AG08395 (cell line): ENCODE measurements around the gene YDJC.
"Not testable (repeated sequence)": the region's sequence is repeated elsewhere in the genome, so short reads cannot be mapped to it uniquely, and the experiment has no call there.

ENCODE experiments used
- DNase-seq: peaks from one replicate; pipeline ENCODE4 v3.0.0; 2012; ENCODE audit warnings: mixed read lengths, low spot score

Gene YDJC

GRCh38 chr22:21651521-21652009 lies 21.7 kb upstream of the YDJC start:
- no peak for DNase-seq

- no peak for DNase-seq
Measured at GRCh38 chr22:21650823-21651520, 21.1 kb upstream of the YDJC start.

- no peak for DNase-seq
Measured at GRCh38 chr22:21650280-21650679, 20.5 kb upstream of the YDJC start.

DNA sequence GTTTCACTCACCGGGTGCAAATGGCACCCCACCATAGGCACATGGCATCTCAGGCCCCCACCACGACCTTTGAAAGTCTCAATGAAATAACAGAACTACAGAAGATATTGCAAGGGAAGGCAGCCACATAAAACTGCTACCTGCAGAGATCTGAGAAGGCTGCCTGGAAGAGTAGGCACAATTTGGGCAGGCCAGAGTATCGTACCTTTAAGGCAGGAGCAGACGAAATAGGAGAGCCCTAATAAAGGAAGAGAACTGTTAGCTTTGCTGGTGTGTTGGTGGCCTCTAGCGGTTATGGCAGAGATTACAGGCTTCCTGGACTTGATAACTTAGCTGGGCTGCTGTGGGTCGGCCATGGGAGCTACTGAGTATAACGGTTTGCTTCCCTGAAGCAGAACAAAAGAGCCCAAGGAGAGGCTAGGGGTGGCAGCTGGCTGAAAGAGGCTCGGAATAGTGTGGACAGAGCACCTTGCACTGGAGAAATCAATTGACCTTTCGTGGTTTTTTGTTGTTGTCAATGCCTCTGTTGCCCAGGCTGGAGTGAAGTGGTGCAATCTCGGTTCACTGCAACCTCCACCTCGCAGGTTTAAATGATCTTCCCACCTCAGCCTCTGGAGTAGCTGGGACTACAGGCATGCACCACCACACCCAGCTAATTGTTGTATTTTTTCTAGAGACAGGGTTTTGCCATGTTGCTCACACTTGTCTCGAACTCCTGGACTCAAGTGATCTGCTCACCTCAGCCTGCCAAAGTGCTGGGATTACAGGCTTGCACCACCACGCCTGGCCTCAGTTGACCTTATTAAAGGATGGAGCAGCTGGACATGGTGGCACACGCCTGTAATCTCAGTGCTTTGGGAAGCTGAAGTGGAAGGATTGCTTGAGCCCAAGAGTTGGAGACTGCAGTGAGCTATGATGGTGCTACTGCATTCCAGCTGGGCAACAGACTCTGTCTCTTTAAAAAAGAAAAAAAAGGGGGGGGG lies 17.1 kb upstream of the YDJC start:
- peak; percentile 80 for DNase-seq

- not testable (repeated sequence) for DNase-seq
Measured at GRCh38 chr22:21645513-21645912, 15.7 kb upstream of the YDJC start.

GRCh38 chr22:21643533-21644357 lies 13.9 kb upstream of the YDJC start:
- DNase-seq: no peak

DNA sequence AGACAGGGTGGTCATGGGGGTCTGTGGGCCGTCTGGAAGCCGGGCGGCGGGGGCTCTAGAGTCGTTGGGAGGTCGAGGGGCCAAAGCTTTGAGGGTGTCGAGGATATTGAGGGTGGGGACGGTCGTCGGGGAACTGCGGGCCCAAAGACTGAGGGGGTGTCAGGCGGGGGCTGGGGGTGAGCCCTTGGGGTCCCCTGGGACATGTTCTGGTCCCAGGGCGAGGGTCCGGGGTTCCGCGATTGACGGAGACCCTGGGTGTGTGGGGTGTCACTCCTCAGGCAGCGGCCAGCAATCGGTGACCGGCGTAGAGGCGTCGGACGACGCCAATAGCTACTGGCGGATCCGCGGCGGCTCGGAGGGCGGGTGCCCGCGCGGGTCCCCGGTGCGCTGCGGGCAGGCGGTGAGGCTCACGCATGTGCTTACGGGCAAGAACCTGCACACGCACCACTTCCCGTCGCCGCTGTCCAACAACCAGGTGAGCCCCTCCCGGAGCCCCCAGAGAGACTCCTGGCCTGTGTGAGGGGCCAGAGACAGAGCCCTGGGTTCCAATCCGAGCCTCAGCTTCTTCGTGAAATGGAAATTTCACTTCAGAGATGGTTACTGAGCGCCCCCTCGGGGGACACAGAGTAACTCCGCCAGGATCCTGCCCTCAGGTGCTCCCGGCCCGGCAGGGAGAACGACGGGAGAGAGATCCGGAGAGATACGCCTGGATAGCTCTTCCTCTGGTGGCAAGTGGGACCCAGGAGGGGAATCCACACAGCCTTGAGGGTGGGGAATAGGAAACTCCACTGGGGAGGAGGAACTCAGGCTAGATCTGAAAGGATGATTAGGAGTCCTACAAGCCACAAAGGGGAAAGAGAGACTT lies 13.0 kb upstream of the YDJC start:
- DNase-seq: no peak

GRCh38 chr22:21641789-21642583 lies 12.2 kb upstream of the YDJC start, which contains the start of gene SDF2L1:
Gene SDF2L1, plus strand, starts transcription at chr22:21642302. Its CDS starts 35 bp downstream, at chr22:21642337.
- DNase-seq: peak; percentile 99

GRCh38 chr22:21641417-21641788 lies 11.6 kb upstream of the YDJC start:
- DNase-seq: peak; percentile 64

DNA sequence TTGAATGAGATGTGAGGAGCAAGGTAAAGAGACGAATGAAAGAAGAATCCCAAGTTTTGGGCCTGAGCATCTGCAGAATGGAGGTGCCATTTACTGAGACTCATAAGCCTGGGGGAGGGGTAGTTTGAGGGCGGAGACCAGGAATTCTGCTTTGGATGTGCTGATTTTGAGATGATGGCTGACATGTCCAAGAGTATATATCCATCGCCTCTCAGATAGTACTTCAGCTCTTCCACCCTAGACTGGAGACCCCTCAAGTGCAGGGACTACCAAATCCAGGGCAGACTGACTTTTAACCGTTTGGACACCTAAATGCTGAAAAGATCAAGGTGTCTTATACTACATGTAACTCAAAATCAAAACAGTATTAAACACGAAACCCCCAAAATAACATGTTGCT lies 11.0 kb upstream of the YDJC start:
- no peak for DNase-seq

- DNase-seq: no peak
Measured at GRCh38 chr22:21639359-21639758, 9.5 kb upstream of the YDJC start.

GRCh38 chr22:21637450-21637849 lies 7.6 kb upstream of the YDJC start:
- not testable (repeated sequence) for DNase-seq

GRCh38 chr22:21636629-21637218 lies 6.9 kb upstream of the YDJC start:
- no peak for DNase-seq

GRCh38 chr22:21635771-21636510 lies 6.1 kb upstream of the YDJC start:
- DNase-seq: no peak

GRCh38 chr22:21634844-21635243 lies 5.0 kb upstream of the YDJC start:
- DNase-seq: no peak

GRCh38 chr22:21634081-21634480 lies 4.3 kb upstream of the YDJC start:
- DNase-seq: no peak

- DNase-seq: no peak
Measured at GRCh38 chr22:21633481-21633880, 3.7 kb upstream of the YDJC start.

DNA sequence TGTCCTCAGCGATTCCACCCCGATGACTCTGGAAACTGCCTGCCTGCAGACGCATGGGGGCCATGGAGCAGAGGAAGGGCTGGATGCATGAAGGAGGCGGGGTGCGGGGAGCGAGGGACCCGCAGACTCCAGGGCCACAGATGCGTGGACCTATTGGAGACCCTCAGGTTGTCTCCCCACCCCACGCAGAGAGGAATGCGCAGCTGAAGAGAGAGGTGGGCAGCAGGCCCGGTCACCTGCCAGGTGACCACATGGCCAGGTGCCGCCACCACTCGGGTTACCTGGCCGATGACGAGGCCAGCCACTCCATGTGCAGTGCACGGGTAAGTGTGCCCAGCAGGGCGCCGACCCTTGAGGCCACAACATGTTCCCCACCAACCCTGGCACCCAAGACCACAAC lies 3.1 kb upstream of the YDJC start:
- no peak for DNase-seq

GRCh38 chr22:21632237-21632895 lies 2.5 kb upstream of the YDJC start, which contains the start of gene CCDC116:
Gene CCDC116, plus strand, starts transcription at chr22:21632760. Its CDS starts 422 bp downstream, at chr22:21633182.
- DNase-seq: no peak
